PC-3 (cell line): ENCODE results near the gene RAB22A. TPM values are rescaled to one million over a fixed set of nuclear protein-coding genes. Genes with fewer than 3 reads are reported as not detected.

ENCODE experiments used
- ATAC-seq: fragments of 200-7000 bp; cut with Tn5 transposase; 2 replicates; pipeline ENCODE4 v1.9.1; 2020; ENCODE audit warnings: mild to moderate bottlenecking, moderate library complexity
- BruUV-seq: library from RNA; stranded (reverse); fragments of 400-500 nt; replicated peaks from 2 replicates; lab custom pipeline; 2021; lab: Mats Ljungman, UMichigan
- CTCF ChIA-PET: fragments of 300-600 bp; sonication (Branson Sonifier 250); formaldehyde crosslinking; loops from one replicate; lab custom pipeline; 2022; ENCODE audit warnings: antibody characterized with exemption; lab: Charles Lee
- POLR2A ChIA-PET: fragments of 300-600 bp; sonication (Branson Sonifier 250); formaldehyde crosslinking; loops from one replicate; lab custom pipeline; 2022; ENCODE audit warnings: antibody characterized with exemption; ENCODE audit not compliant: unreplicated experiment; lab: Charles Lee
- DNase-seq: peaks from one replicate; pipeline ENCODE4 v3.0.0-alpha.2; 2015
- H2AFZ ChIP-seq: fragments of 300-600 bp; sonication (generic); 2 replicates; pipeline ENCODE4 v1.6.0; 2016; ENCODE audit warnings: antibody characterized with exemption, low read length
- H3F3A ChIP-seq: fragments of 300-600 bp; sonication (generic); one replicate; pipeline ENCODE4 v1.6.0; 2017; ENCODE audit warnings: antibody characterized with exemption, low read length, control low read depth, mild to moderate bottlenecking; ENCODE audit not compliant: unreplicated experiment
- H3K27ac ChIP-seq: fragments of 300-600 bp; sonication (generic); 2 replicates; pipeline ENCODE4 v1.5.1; 2016; ENCODE audit warnings: mild to moderate bottlenecking, low read length
- H3K27me3 ChIP-seq: fragments of 300-600 bp; sonication (generic); 2 replicates; pipeline ENCODE4 v1.6.1; 2016; ENCODE audit warnings: low read length, mixed read lengths
- H3K36me3 ChIP-seq: fragments of 300-600 bp; sonication (generic); 2 replicates; pipeline ENCODE4 v1.6.1; 2016; ENCODE audit warnings: low read depth, mixed run types, low read length, mixed read lengths
- H3K4me1 ChIP-seq: fragments of 300-600 bp; sonication (generic); 2 replicates; pipeline ENCODE4 v1.5.1; 2016; ENCODE audit warnings: low read length; ENCODE audit not compliant: insufficient read depth
- H3K4me2 ChIP-seq: fragments of 300-600 bp; sonication (generic); 2 replicates; pipeline ENCODE4 v1.6.0; 2016; ENCODE audit warnings: low read length
- H3K4me3 ChIP-seq: fragments of 300-600 bp; sonication (generic); 2 replicates; pipeline ENCODE4 v1.5.1; 2016; ENCODE audit warnings: mild to moderate bottlenecking, low read length, mixed read lengths
- H3K79me2 ChIP-seq: fragments of 300-600 bp; sonication (generic); 2 replicates; pipeline ENCODE4 v1.6.1; 2017; ENCODE audit warnings: low read length, mixed read lengths
- H3K9ac ChIP-seq: fragments of 300-600 bp; sonication (generic); 2 replicates; pipeline ENCODE4 v1.6.0; 2016; ENCODE audit warnings: mild to moderate bottlenecking, low read length
- H3K9me2 ChIP-seq: fragments of 300-600 bp; sonication (generic); replicated peaks from 2 replicates; pipeline ENCODE4 v1.6.1; 2016; ENCODE audit warnings: mixed run types, low read length, mixed read lengths
- H3K9me3 ChIP-seq: fragments of 300-600 bp; sonication (generic); 2 replicates; pipeline ENCODE4 v1.6.1; 2016; ENCODE audit warnings: low read length, mixed read lengths
- H4K20me1 ChIP-seq: fragments of 300-600 bp; sonication (generic); 2 replicates; pipeline ENCODE4 v1.6.1; 2016; ENCODE audit warnings: low read length, mixed read lengths
- EZH2 ChIP-seq: fragments of 300-600 bp; sonication (generic); IDR thresholded peaks from one replicate; pipeline ENCODE4 v1.6.1; 2017; ENCODE audit warnings: antibody characterized with exemption, mild to moderate bottlenecking, low read length; ENCODE audit not compliant: unreplicated experiment
- EZH2phosphoT487 ChIP-seq: fragments of 300-600 bp; sonication (generic); IDR thresholded peaks from 2 replicates; pipeline ENCODE4 v1.6.1; 2018; ENCODE audit warnings: mild to moderate bottlenecking, antibody characterized with exemption, low read length, borderline replicate concordance
- intact Hi-C: fragments of 100-400 bp; cut with micrococcal nuclease; formaldehyde crosslinking; loops from 2 replicates; pipeline ENCODE4 v1.9.0; 2023
- total RNA-seq: library from RNA; depleted of rRNA; stranded (reverse); fragments of >200 nt; gene quantifications from 2 replicates; pipeline ENCODE4 v1.2.3, GENCODE V29; 2014
- TF ChIP-seq, protein P1 (sequence below): fragments of 300-600 bp; sonication (generic); conservative IDR thresholded peaks from 2 replicates; pipeline ENCODE4 v1.5.1; 2017; ENCODE audit warnings: antibody characterized with exemption, low read depth, mild to moderate bottlenecking, low read length

Gene RAB22A
- total RNA-seq, 1 experiment from 2014 or later, result 47.4 TPM

DNA sequence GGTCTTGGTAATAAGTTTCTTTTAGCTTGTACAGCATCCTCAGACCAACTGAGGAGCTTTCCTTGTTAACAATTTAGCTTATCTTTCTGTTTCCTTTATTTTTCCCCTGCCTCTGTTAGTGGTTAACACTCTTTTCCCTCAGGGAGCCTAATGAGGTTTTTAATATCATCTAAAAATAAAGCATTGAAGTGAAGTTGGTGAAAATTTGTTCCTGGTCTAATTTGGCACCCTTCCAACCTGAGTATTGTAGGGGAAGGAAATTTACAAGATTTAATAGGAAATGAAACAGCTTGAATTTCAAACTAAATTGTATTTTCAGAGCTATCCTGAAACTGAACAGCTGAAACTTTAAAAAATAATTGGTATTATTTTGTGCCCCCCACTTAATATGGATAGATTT, 51.4 kb downstream of the RAB22A start:
- Histone ChIP-seq H3F3A (no peaks in the 10 kb centered on the region), H3K4me1 (peaks cover 6% of the 10 kb centered on the region; the same call in 1 of the 2 replicates), H3K9me3 (no peaks in the 10 kb centered on the region), H3K4me2 (no peak overlapping the region), H2AFZ (no peak overlapping the region), H3K36me3 (peaks cover 54% of the 10 kb centered on the region), H4K20me1 (no peaks in the 10 kb centered on the region), H3K27ac (no peak overlapping the region), H3K9ac (no peak overlapping the region), H3K79me2 (no peaks in the 10 kb centered on the region), H3K9me2 (no peaks in the 10 kb centered on the region), H3K4me3 (no peak overlapping the region), H3K27me3 (no peaks in the 10 kb centered on the region)
- no peak for TF ChIP-seq EZH2phosphoT487
- TF ChIP-seq, protein P1, sequence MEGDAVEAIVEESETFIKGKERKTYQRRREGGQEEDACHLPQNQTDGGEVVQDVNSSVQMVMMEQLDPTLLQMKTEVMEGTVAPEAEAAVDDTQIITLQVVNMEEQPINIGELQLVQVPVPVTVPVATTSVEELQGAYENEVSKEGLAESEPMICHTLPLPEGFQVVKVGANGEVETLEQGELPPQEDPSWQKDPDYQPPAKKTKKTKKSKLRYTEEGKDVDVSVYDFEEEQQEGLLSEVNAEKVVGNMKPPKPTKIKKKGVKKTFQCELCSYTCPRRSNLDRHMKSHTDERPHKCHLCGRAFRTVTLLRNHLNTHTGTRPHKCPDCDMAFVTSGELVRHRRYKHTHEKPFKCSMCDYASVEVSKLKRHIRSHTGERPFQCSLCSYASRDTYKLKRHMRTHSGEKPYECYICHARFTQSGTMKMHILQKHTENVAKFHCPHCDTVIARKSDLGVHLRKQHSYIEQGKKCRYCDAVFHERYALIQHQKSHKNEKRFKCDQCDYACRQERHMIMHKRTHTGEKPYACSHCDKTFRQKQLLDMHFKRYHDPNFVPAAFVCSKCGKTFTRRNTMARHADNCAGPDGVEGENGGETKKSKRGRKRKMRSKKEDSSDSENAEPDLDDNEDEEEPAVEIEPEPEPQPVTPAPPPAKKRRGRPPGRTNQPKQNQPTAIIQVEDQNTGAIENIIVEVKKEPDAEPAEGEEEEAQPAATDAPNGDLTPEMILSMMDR, result no peak
- TF ChIP-seq EZH2, result no peak
- no peak for ATAC-seq
- POLR2A ChIA-PET, result no interaction called here
- CTCF ChIA-PET, result no interaction called here
- no peak for DNase-seq
- intact Hi-C loops, result no loop called here
- BruUV-seq, result no TSS peak

DNA sequence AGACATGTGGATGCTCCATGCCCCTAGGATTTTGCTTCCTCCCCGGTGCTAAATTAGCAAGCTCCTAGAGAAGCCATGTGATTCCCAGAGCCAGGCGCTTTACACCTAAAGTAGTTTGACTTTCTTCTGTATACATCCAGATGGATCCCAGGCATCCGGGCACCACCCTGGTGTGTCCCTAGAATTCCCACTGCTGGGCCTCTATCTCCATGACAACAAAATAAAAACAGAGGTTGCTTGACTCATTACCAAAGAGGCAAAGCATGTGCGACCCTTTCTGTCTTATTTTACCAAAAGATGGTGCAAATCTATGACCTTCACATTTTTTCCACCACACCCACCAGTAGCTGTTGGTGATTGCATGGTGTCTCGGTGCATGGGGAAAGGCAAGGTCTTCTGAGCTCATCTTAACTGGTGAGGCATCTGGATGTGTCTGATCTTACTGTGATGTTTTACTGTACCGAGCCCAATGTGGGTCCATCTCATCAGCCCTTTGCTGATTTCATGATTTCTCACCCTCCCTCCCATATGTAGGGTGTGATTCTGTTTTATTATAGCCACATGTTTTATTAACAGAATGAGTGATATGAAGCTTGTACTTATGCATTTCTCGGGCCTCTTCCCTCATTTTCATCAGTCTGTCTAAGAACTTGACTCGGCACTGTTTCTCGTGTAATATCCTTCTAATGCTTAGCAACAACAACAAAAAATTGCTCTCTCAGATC, 52.1 kb downstream of the RAB22A start:
- 0 out of 2 replicates have a peak, but pooled peaks cover under 1% of the 10 kb centered on the region for H4K20me1 ChIP-seq
- H3K9ac ChIP-seq, result no peak overlapping the region
- peaks cover 8% of the 10 kb centered on the region for H3K4me1 ChIP-seq
- DNase-seq (peak; percentile 29), ATAC-seq (no peak)
- H3K27ac ChIP-seq, result no peak overlapping the region
- no peaks in the 10 kb centered on the region for H3K9me2 ChIP-seq
- no peak overlapping the region for H3K4me3 ChIP-seq
- no peak overlapping the region for H2AFZ ChIP-seq
- no peaks in the 10 kb centered on the region for H3K79me2 ChIP-seq
- POLR2A ChIA-PET, result no interaction called here
- no peak overlapping the region for H3K4me2 ChIP-seq
- no TSS peak for BruUV-seq
- H3K9me3 ChIP-seq, result no peaks in the 10 kb centered on the region
- intact Hi-C loops, result no loop called here
- H3F3A ChIP-seq, result no peaks in the 10 kb centered on the region
- no peaks in the 10 kb centered on the region for H3K27me3 ChIP-seq
- H3K36me3 ChIP-seq, result peaks cover 56% of the 10 kb centered on the region
- TF ChIP-seq EZH2phosphoT487, result no peak
- no peak for TF ChIP-seq EZH2
- TF ChIP-seq, protein P1, result no peak
- CTCF ChIA-PET, result no interaction called here

DNA sequence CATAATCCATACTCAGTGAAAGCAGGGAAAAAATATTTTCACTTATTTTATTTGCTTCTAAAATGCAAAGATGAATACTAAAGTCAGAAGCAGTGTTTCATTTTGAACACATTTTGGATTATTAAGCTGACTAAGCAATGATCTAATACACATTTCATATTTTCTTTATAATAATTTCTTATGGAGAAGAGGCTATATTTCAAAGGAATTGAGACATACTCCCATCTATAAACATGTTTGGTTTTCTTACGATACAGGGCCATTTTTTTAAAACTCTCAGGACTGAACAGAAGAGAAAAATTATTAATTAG, 52.6 kb downstream of the RAB22A start:
- CTCF ChIA-PET, result no interaction called here
- Histone ChIP-seq H3K4me1 (peaks cover 8% of the 10 kb centered on the region), H3K27ac (no peak overlapping the region), H2AFZ (no peak overlapping the region), H4K20me1 (0 out of 2 replicates have a peak, but pooled peaks cover 4% of the 10 kb centered on the region), H3F3A (no peaks in the 10 kb centered on the region), H3K36me3 (peaks cover 54% of the 10 kb centered on the region), H3K79me2 (no peaks in the 10 kb centered on the region), H3K4me2 (no peak overlapping the region), H3K27me3 (no peaks in the 10 kb centered on the region), H3K9me2 (no peaks in the 10 kb centered on the region), H3K9me3 (no peaks in the 10 kb centered on the region), H3K9ac (no peak overlapping the region), H3K4me3 (no peak overlapping the region)
- POLR2A ChIA-PET, result no interaction called here
- ATAC-seq (no peak), DNase-seq (no peak)
- BruUV-seq, result no TSS peak
- TF ChIP-seq EZH2phosphoT487 (no peak), EZH2 (no peak)
- TF ChIP-seq, protein P1, result no peak
- intact Hi-C loops, result no loop called here
